ENCODE data around the gene RBM20. TPM values are rescaled to one million over a fixed set of nuclear protein-coding genes. Genes with fewer than 3 reads are reported as not detected.

RBM20 gene
- polyA plus RNA-seq, 1 donor (not counting 4 experiments of a cell fraction or from before 2014, with no cell fraction given) = 0.01 TPM

- Histone ChIP-seq H3K9me3 (ENCODE audit: control insufficient read depth, low read depth, low read length) (no peaks in the 10 kb centered on the region), H3K4me1 (ENCODE audit: control insufficient read depth, extremely low read depth, insufficient read depth, low read length) (no peaks in the 10 kb centered on the region), H3K4me3 (ENCODE audit: control insufficient read depth in 2 of 3, extremely low read depth in 1 of 3, insufficient read depth in 2 of 3, low read depth in 1 of 3, low read length in 3 of 3) (no peak overlapping the region), H4K20me1 (ENCODE audit: control insufficient read depth, extremely low read depth, insufficient read depth, low read length) (no peaks in the 10 kb centered on the region), H3K9ac (ENCODE audit: control insufficient read depth, extremely low read depth, insufficient read depth, low read length) (no peak overlapping the region), H3K27ac (ENCODE audit: control insufficient read depth, insufficient read depth, low read length) (no peak overlapping the region), H3K4me2 (ENCODE audit: control insufficient read depth, extremely low read depth, insufficient read depth, low read depth, low read length) (no peak overlapping the region), H3K9me1 (ENCODE audit: control insufficient read depth, extremely low read depth, insufficient read depth, low read length) (no peaks in the 10 kb centered on the region), H2AFZ (ENCODE audit: control insufficient read depth, low read length) (no peak overlapping the region), H3K79me2 (ENCODE audit: control insufficient read depth, insufficient read depth, low read length) (no peaks in the 10 kb centered on the region), H3K27me3 (ENCODE audit: control insufficient read depth, extremely low read depth, insufficient read depth, low read length) (no peaks in the 10 kb centered on the region), H3K36me3 (ENCODE audit: control insufficient read depth in 2 of 2, extremely low read depth in 1 of 2, insufficient read depth in 2 of 2, low read length in 2 of 2) (no peaks in the 10 kb centered on the region)
- TF ChIP-seq EZH2 (IDR thresholded peaks at IDR 0.05; ENCODE audit: low read length) (no peak), CTCF (optimal IDR thresholded peaks at IDR 0.05 in 1 of 3, IDR thresholded peaks at IDR 0.05 in 1 of 3, conservative IDR thresholded peaks at IDR 0.05 in 1 of 3; ENCODE audit: extremely low read depth in 1 of 3, insufficient read depth in 2 of 3, low read length in 3 of 3) (no peak)
- dilution Hi-C loops (cut with MboI; ENCODE audit: extremely low pct_ligation_motif_present, low sequenced_read_pairs) = no loop called here
- no peak for FAIRE-seq
- no peak for DNase-seq (ENCODE audit: low read depth, low spot score)
Measured at GRCh38 chr10:110711382-110711781, 67.2 kb downstream of the RBM20 start.

- dilution Hi-C loops (cut with MboI; ENCODE audit: extremely low pct_ligation_motif_present, low sequenced_read_pairs) = no loop called here
- H3K4me1 ChIP-seq (ENCODE audit: control insufficient read depth, extremely low read depth, insufficient read depth, low read length) = no peaks in the 10 kb centered on the region
- no peak overlapping the region for H3K27ac ChIP-seq (ENCODE audit: control insufficient read depth, insufficient read depth, low read length)
- TF ChIP-seq EZH2 (IDR thresholded peaks at IDR 0.05; ENCODE audit: low read length) (no peak), CTCF (optimal IDR thresholded peaks at IDR 0.05 in 1 of 3, IDR thresholded peaks at IDR 0.05 in 1 of 3, conservative IDR thresholded peaks at IDR 0.05 in 1 of 3; ENCODE audit: extremely low read depth in 1 of 3, insufficient read depth in 2 of 3, low read length in 3 of 3) (no peak)
- H3K9me3 ChIP-seq (ENCODE audit: control insufficient read depth, low read depth, low read length) = no peaks in the 10 kb centered on the region
- H3K4me2 ChIP-seq (ENCODE audit: control insufficient read depth, extremely low read depth, insufficient read depth, low read depth, low read length) = no peak overlapping the region
- H3K36me3 ChIP-seq (ENCODE audit: control insufficient read depth in 2 of 2, extremely low read depth in 1 of 2, insufficient read depth in 2 of 2, low read length in 2 of 2) = no peaks in the 10 kb centered on the region
- DNase-seq (ENCODE audit: low read depth, low spot score) (no peak), FAIRE-seq (no peak)
- H3K27me3 ChIP-seq (ENCODE audit: control insufficient read depth, extremely low read depth, insufficient read depth, low read length) = no peaks in the 10 kb centered on the region
- no peaks in the 10 kb centered on the region for H4K20me1 ChIP-seq (ENCODE audit: control insufficient read depth, extremely low read depth, insufficient read depth, low read length)
- no peaks in the 10 kb centered on the region for H3K79me2 ChIP-seq (ENCODE audit: control insufficient read depth, insufficient read depth, low read length)
- no peak overlapping the region for H3K4me3 ChIP-seq (ENCODE audit: control insufficient read depth in 2 of 3, extremely low read depth in 1 of 3, insufficient read depth in 2 of 3, low read depth in 1 of 3, low read length in 3 of 3)
- H3K9ac ChIP-seq (ENCODE audit: control insufficient read depth, extremely low read depth, insufficient read depth, low read length) = no peak overlapping the region
- no peak overlapping the region for H2AFZ ChIP-seq (ENCODE audit: control insufficient read depth, low read length)
- H3K9me1 ChIP-seq (ENCODE audit: control insufficient read depth, extremely low read depth, insufficient read depth, low read length) = no peaks in the 10 kb centered on the region
Measured at GRCh38 chr10:110714356-110714755, 70.2 kb downstream of the RBM20 start.

Data from keratinocyte (primary cell).